ENCODE data around the gene L1CAM.

Gene L1CAM

GRCh38 chrX:153913211-153913610 lies 27.2 kb upstream of the L1CAM start:
- no peak overlapping the region for H3K4me3 ChIP-seq (ENCODE audit: low read depth, low read length)
- no peak overlapping the region for H3K9ac ChIP-seq
- H3K4me1 ChIP-seq, result no peaks in the 10 kb centered on the region
- no peaks in the 10 kb centered on the region for H3K9me3 ChIP-seq (ENCODE audit: control insufficient read depth, low read length)
- no peak overlapping the region for H3K27ac ChIP-seq
- no peaks in the 10 kb centered on the region for H3K36me3 ChIP-seq (ENCODE audit: control insufficient read depth, insufficient read depth, low read length)
- H2AFZ ChIP-seq, result no peak overlapping the region
- H3K79me2 ChIP-seq, result no peaks in the 10 kb centered on the region
- no peak overlapping the region for H3K4me2 ChIP-seq (ENCODE audit: low read length)
- no peaks in the 10 kb centered on the region for H3K27me3 ChIP-seq (ENCODE audit: control insufficient read depth, insufficient read depth, low read length)
- no peak for TF ChIP-seq CTCF (IDR thresholded peaks at IDR 0.05)

GRCh38 chrX:153911798-153912197 lies 25.8 kb upstream of the L1CAM start:
- no peaks in the 10 kb centered on the region for H3K79me2 ChIP-seq
- H3K9me3 ChIP-seq (ENCODE audit: control insufficient read depth, low read length), result no peaks in the 10 kb centered on the region
- no peak overlapping the region for H3K27ac ChIP-seq
- H3K27me3 ChIP-seq (ENCODE audit: control insufficient read depth, insufficient read depth, low read length), result no peaks in the 10 kb centered on the region
- no peaks in the 10 kb centered on the region for H3K4me1 ChIP-seq
- H2AFZ ChIP-seq, result no peak overlapping the region
- TF ChIP-seq CTCF (IDR thresholded peaks at IDR 0.05), result no peak
- no peak overlapping the region for H3K9ac ChIP-seq
- H3K36me3 ChIP-seq (ENCODE audit: control insufficient read depth, insufficient read depth, low read length), result no peaks in the 10 kb centered on the region
- H3K4me3 ChIP-seq (ENCODE audit: low read depth, low read length), result no peak overlapping the region
- no peak overlapping the region for H3K4me2 ChIP-seq (ENCODE audit: low read length)

GRCh38 chrX:153910446-153910845 lies 24.5 kb upstream of the L1CAM start:
- Histone ChIP-seq H2AFZ (no peak overlapping the region), H3K4me3 (ENCODE audit: low read depth, low read length) (no peak overlapping the region), H3K27ac (no peak overlapping the region), H3K36me3 (ENCODE audit: control insufficient read depth, insufficient read depth, low read length) (no peaks in the 10 kb centered on the region), H3K79me2 (no peaks in the 10 kb centered on the region), H3K9ac (no peak overlapping the region), H3K9me3 (ENCODE audit: control insufficient read depth, low read length) (no peaks in the 10 kb centered on the region), H3K4me2 (ENCODE audit: low read length) (no peak overlapping the region), H3K27me3 (ENCODE audit: control insufficient read depth, insufficient read depth, low read length) (no peaks in the 10 kb centered on the region), H3K4me1 (no peaks in the 10 kb centered on the region)
- TF ChIP-seq CTCF (IDR thresholded peaks at IDR 0.05), result no peak

- Histone ChIP-seq H3K4me3 (ENCODE audit: low read depth, low read length) (no peak overlapping the region), H2AFZ (no peak overlapping the region), H3K4me2 (ENCODE audit: low read length) (no peak overlapping the region), H3K36me3 (ENCODE audit: control insufficient read depth, insufficient read depth, low read length) (no peaks in the 10 kb centered on the region), H3K27me3 (ENCODE audit: control insufficient read depth, insufficient read depth, low read length) (no peaks in the 10 kb centered on the region), H3K79me2 (no peaks in the 10 kb centered on the region), H3K27ac (no peak overlapping the region), H3K4me1 (no peaks in the 10 kb centered on the region), H3K9ac (no peak overlapping the region), H3K9me3 (ENCODE audit: control insufficient read depth, low read length) (no peaks in the 10 kb centered on the region)
- TF ChIP-seq CTCF (IDR thresholded peaks at IDR 0.05), result no peak
These were observed 24.0 kb upstream of the L1CAM start for GRCh38 chrX:153909980-153910360.

- no peak overlapping the region for H3K9ac ChIP-seq
- H3K4me2 ChIP-seq (ENCODE audit: low read length), result no peak overlapping the region
- no peak overlapping the region for H3K27ac ChIP-seq
- no peaks in the 10 kb centered on the region for H3K27me3 ChIP-seq (ENCODE audit: control insufficient read depth, insufficient read depth, low read length)
- H3K9me3 ChIP-seq (ENCODE audit: control insufficient read depth, low read length), result no peaks in the 10 kb centered on the region
- H2AFZ ChIP-seq, result no peak overlapping the region
- no peak overlapping the region for H3K4me3 ChIP-seq (ENCODE audit: low read depth, low read length)
- no peaks in the 10 kb centered on the region for H3K36me3 ChIP-seq (ENCODE audit: control insufficient read depth, insufficient read depth, low read length)
- no peak for TF ChIP-seq CTCF (IDR thresholded peaks at IDR 0.05)
- no peaks in the 10 kb centered on the region for H3K79me2 ChIP-seq
- H3K4me1 ChIP-seq, result no peaks in the 10 kb centered on the region
These were observed 23.3 kb upstream of the L1CAM start for GRCh38 chrX:153909024-153909979.

Measured in parathyroid adenoma (tissue), 2 donors.